GM19463 (cell line): ENCODE measurements around the gene RCOR1.
A peak's percentile ranks its signal among the peaks of the same experiment; 100 is the strongest.

Experiments used
- ATAC-seq: cut with Tn5 transposase; IDR thresholded peaks from one replicate; pipeline ENCODE4 v1.9.1; 2021; ENCODE audit warnings: mild to moderate bottlenecking, moderate library complexity; ENCODE audit not compliant: unreplicated experiment

RCOR1 gene

DNA sequence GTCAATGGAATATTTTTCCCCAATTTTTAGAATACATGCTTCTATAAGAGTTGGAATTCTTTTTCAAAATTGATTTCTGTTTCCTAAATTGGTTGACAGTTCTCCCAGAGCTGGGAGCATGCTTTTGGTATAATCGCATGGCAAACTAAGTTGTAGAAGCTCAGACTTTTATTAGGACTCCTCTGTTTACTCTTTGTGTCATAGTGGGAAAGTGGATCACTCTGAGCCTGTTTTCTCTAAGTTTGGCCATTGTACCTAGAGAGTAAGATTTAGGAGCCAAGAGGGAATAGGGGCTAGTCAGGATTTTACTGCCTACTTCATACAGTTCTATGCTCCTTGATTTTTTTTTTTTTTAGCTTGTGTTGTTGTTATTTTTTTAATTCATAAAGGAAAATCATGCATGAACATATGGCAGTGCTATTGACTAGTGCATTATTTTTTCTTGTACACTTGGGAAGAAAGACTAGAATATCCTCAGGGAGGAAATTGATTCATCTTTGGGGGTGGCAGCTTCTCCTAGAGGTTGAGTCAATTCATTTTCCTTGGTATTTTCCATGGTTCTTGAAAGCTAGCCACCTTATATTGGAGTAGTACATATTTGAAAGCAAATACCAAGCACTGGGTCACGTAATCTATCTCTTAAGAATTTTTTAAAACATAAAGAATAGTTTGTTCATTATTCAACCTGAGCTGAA is 107.1 kb downstream of the RCOR1 start:
- ATAC-seq: no peak

DNA sequence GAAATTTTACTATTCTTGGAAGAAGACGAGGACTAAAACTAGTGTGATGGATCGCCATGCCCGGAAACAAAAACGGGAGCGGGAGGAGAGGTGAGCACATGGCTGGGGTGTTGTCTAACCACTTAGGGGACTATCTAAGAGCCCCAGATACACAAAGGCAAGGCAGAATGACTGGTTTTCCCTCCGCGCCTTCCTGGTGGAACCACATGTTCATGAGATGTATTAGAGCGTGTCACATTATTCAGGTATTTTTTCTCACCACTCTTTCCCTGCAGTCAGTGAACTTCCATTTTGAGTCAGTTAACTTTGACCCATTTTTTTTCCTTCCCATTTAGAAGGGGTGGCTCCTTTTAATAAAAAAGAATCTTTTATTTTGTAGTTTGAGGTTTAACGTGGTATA is 116.0 kb downstream of the RCOR1 start:
- peak; percentile 39 for ATAC-seq

DNA sequence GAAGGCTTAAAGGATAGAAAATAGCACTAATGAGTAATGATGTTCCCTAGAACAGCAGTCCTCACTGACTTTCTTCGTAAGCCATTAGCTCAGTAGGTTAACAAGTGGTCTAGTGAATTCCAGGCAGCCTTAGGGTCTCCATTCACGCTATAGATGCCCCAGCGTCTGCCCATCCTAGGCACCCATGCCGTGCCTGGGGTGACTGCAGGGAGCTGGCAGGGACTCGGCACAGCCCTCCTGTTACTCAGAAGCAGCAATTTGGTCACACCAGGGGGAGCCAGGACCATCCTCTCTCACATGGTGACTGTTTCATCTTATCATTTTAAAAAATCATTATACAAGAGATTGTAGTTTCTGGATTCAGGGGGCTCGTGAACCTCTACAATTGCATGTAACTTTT is 118.8 kb downstream of the RCOR1 start:
- ATAC-seq: no peak

DNA sequence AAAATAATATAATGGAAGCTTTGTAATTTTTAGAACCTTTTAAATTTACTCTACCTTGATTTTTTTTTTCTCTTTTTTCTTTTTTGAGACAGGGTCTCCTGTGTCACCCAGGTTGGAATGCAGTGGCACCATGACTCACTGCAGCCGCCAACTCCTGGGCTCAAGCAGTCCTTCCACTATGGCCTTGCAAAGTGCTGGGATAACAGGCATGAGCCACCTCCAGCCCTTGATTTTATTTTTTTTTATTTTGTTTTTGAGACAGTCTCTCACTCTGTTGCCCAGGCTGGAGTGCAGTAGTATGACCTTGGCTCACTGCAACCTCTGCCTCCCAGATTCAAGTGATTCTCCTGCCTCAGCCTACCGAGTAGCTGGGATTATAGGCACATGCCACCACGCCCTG is 119.5 kb downstream of the RCOR1 start:
- ATAC-seq: no peak

DNA sequence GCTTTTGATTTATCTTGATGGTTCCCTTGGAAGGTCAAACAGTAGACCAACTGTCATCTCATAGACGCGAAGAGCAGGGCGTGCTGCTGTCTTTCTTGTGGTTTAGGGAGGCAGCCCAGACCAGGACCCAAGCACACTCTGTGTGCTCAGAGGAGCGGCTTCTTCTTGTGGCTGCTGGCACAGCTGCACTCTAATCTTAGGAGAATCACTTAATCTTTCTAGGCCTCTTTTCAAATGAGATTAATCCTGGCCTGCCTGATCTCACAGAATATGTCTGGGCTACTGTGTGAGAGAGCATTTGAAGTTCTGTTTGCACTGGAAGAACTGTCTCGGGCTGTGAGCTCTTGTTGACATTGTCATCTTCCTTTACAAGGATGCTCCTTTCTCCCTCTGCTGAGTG is 124.8 kb downstream of the RCOR1 start:
- no peak for ATAC-seq

DNA sequence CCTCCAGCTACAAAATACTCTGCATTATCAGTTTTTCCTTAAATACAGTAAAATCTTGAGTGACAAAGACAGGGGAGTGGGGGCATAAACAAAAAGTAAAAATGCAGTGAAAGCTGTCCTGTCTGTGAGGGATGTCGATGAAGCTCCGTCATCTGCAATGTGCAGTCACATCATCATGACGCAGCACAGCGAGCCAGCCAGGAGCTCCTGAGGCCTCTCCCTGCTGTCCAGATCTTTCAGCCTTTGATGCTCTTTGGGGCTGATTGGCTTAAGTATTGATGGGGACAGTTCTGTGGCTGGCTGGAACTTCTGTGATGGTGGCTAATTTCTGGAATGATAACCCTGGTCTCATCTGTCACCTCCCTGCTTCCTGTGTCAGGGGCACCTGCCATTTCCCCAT is 130.2 kb downstream of the RCOR1 start:
- ATAC-seq: no peak

DNA sequence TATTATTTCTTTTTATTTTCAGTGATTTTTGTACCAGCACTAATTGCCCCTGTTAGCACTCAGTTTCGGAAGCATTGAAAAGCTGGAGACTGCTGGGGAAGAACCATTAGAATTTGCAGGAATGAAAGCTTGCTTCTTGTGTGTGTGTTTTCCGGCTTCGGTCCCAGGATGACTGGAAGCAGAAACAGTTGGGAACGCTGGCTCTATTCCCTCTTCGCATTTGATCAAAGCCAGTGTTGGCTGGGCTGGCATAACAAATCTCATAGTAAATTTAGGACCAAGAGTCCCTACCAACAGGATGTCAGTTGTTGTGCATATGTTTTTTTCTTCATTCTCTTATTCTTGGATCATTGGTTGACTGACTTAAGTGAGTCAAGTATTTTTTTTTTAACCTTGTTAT is 131.2 kb downstream of the RCOR1 start:
- ATAC-seq: no peak

DNA sequence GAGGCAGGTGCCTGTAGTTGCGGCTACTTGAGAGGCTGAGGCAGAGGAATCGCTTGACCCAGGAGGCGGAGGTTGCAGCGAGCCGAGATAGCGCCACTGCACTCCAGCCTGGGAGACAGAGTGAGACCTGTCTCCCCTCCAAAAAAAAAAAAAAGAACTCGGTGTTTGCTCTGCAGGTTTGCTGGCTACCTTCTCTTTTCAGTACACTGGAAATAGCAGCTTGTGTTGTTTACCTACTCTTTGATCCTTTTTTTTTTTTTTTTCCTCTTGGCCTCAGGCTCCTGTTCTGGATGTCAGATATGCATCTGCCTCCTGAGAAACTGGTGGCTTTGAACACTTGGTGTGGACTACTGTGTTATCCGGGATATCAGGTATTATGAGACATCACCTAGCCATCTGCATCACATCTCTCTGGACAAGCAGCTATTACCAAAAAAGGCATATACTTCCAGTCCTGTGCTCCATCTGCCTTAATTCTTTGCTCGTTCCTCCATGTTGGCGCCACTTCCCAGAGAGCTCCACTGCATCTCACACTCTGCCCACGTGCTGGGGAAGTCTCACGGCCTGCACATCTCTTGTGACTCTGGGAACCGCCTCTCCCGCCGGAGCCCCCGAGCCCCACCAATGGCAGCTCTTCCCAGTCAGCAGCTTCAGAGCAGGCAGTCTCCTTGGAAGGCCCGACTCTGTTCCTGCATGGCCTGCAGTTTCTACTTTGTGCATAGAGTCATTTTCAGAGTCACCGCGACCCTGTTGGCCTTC is 133.9 kb downstream of the RCOR1 start:
- no peak for ATAC-seq

DNA sequence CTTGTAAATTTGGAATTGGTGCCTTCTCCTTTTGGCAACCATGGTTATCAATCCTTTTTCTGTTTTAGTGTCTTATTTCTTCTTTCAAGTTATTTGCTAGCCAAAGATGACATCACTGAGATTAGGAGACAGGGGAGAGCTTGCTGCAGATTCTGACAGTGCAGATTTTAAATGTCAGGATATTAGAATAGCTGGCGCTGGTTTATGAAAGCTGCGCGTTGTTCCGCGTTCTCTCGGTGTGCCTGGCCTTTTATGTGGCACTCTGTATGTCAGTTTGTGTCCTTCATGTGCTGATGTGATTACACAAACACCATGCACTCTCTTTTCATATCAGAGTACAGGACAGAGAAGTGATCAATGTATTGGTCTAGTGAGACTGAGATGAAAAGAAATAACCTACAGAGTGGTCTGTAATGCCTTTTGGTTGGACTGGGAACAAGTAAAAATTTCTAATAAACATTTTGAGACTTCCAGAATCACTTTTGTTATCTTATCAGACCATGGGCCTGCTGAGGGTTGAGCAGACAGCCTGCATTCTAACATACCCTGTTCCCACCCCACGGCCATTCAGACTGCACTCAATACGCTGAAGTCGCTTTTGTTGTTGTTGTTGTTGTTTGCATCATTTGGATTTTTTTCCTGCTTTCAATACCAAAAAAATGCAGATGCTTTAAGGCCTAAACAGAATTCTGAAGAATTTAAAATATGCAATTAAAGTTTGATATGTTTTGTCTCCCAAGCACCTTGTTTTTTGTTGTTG is 135.1 kb downstream of the RCOR1 start:
- no peak for ATAC-seq

DNA sequence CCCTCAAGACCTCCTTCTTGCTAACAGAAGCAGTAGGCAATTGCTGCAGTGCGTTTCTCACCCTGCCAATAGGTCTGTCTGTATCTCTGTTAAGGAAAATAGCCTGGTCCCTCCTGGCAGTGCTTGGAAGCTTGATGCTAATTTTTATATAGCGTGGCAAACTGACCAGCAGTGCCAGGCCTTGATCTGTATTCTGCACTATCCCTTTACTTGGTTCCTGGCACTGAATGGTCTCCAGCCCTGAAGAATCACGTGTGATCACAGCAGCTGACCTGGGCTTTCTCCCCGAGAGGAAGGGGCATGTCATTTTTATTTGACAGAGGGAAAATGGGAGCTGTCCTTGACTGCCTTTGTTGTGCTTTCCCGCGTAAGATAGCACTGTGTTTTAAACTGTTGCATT is 136.1 kb downstream of the RCOR1 start:
- no peak for ATAC-seq

DNA sequence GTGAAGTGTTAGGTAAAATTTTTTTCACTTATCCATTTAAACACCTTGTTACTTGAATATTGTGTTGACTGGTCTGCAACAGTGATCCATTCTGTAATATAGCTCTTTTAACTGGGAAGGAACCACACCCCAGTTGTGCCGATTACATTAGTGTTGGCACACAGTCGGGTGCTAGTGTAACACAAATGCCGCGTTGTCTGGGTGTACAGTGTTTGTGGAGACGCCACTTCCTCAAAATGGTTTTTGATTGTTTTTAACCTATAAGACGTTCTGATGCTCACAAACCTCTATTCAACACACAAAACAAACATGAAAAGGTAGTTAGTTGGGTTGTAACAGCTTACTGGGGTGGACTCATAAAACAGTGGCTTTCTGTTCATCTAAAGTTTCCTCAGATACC is 136.8 kb downstream of the RCOR1 start:
- no peak for ATAC-seq

DNA sequence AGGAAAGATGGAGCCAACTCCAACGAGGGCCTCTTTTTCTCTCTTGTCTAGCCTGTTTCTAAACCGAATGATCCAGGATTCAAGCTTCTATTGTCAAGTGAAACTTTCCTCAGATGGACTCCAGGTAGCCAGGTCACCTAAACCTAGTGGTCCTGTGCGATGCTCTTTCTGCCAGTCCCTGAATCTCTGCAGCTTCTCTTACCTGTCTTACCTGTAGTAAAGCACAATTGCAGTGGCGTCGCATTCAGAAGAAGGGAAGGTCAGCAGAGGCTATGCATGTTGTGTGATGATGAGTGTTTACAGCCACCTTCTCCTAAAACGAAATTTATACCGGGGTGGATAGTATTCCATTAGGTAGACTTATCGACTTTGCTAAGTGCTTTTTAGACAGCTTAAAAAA is 137.4 kb downstream of the RCOR1 start:
- ATAC-seq: no peak

DNA sequence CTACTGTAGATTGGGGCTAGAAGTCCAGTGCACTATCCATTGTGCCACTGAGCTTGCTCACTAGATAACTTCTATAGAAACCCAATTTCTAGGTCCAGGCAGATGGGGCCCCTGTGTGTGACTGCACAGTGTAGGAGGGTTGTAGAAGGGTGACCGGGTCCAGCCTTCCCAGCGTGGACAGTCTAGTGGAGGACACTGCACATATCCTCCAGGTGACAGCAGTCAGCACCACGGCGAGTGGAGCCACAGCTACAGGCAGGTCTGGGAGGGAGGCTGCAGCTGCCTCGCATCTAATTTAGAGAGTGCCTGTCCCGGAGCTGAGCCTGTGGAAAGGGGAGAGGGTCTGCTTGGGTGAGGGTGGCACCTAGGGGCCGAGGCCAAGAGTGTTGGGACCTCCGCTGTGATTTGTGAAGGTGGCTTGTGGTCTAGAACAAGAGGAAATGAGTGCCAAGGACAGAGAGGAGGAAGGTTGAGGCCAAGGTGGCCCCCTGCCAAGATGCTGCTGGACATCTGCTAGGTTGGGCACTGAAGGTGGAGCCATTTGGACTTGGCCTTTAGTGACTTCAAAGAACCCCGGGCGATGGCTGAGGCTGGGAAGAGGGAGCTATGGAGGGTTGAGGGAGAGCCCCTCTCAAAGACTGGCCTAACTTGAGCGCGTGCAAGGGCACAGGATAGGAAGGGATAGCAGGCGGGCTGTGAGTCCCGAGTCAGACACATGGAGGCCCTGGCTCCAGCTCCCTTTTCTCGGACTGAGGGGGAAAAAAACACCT is 138.8 kb downstream of the RCOR1 start:
- ATAC-seq: no peak

DNA sequence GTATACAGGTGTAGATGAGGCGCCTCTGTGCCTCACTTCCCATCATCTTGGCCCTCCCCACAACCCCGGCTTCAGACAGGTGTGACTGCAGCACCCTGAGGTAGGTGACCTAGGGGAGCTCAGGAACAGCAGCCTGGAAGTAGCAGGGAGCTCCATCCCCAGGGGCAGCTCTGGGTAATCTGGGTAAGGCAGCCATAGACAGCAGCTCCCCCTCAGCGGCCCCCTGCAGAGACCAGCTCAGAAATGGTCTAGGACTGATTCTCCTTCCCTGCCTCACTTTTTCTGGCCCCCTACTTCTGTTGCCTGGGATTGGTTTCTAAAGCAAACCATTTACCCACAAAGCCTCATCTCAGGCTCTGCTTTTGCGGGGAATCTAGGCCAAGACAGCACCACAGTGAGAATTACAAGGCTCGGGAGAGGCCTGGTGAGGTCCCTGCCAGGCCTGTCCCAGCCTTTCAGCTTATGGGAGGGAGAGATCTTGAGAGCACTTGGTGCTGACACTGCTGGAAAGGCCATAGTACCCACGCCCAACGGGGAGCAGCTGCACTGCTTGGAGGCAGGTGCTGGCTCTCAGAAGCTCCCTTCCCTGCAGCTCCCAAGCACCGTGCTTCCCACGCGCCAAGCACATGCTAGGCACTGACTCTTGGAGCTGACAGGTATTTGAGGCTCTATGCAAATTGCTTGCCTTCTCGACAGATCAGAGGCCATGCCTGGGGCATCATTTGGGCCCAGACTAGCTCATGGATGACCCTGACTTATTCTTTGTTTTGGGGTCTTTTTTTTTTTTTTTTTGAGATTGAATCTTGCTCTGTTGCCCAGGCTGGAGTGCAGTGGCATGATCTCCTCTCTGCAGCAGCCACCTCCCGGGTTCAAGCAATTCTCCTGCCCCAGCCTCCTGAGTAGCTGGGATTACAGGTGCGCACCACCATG is 139.7 kb downstream of the RCOR1 start:
- ATAC-seq: no peak

DNA sequence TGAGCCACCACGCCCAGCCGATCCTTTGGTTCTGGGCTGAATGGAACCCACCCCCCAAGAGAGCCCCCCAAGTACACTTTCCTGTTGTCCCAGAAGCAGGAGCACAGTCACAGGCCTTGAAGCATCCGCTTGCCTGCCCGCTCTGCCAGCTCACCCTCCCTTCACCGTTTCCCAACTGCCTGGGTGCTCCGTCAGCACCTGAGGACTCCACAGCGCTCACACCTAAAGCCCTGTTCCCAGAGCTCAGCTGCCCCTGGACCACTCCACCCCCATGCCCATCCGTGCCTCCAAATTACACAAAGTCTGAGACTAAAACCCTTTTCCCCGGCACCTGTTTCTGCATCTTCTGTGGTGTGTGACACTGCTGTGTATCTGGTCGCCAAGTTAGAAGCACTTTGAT is 140.5 kb downstream of the RCOR1 start:
- ATAC-seq: no peak

DNA sequence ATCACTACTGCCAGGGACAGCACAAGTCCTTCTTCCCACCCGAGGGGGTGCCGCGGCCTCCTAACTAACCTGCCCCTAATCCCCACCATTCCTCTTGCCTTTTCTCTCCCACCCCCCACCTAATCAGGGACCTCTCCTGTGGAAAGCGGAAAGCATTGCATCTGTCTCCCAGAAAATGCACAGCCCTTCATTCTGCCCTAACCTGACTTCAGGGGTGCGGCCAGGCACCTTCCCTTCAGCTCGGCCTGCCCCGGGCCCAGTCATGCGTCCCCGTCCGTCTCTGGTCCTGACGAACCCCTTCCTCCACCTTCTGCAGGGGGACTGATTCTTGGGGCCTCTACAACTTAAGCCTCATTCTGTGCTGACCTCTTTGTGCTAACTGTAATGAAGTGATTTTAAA is 140.9 kb downstream of the RCOR1 start:
- ATAC-seq: no peak

DNA sequence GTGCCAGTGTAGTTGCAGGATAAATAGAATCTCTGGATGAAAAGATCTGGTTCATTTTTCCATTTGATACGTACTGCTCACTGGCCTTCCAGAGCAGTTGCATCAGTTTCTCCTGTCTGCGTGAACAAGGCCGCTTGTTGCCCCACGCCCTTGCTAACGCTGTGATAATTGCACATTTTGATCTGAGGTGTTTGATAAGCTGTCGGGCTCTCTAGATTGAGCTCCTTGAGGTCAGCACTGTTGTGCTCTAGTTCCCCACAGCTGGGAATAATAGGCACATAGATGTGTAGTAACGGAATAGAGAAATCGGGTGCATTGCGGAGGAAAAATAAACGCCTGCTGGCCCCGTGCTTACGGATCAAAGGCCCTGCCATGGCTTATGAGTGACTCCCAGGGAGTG is 142.0 kb downstream of the RCOR1 start:
- no peak for ATAC-seq

DNA sequence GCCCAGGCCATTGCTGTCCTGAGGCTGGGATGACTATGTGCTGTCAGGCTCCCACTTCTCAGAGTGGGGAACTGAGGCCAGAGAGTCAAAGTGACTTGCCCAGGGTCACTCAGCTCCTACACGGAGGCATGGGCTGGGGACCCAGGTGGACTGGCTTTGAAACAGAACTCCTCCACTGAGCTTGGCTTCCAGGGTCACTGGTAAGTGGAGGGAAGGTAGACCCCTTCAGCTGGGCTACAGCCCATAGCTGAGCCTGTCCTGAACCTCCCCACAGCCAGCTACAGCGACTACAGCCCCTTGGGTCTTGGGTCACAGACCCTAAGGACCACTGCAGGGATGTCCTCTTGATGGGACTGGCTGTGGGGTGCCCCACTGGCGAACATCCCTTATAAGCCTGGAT is 144.5 kb downstream of the RCOR1 start:
- no peak for ATAC-seq

DNA sequence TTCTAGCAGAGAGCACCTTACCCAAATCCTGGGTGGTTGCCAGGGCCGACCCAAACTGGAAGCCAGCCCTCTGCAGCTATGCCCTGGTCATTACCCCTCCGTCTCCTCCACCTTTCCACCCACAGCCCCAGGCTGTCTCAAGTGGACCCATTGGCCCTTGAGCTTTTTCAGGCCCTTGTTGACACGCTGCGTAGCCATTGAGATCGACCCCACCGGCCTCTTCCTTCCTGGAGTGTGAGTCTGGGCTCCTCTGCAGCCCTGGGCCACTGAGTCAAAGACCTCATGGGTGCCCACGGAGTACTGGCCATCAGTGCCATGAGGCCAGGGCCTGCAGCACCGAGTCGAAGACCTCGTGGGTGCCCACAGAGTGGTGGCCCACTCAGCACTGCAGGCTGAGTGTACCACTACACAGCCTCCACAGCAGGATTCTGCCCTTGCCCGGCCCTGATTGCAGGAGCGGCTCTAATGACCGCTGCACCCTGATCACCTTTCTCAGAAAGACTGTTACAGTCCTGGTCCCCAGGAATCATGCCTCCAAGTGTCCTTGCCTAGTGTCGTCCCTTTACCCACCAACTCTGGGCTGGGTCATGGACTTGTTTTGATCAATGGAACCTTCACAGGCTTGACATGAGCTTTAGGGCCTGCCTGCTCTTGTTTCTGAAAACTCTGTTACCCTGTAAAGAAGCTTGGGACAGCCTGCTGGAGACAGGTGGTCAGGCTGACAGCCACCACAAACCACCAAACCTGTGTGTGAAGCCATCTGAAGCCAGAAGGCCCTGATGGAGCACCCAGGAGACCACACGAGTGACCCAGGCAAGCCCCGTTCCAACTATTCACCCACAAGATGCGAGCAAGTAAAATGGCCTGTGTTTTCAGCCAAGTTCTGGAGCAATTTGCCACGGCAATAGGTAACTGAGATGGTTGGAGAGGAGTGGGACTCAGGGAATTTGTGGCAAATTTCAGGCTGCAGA is 145.2 kb downstream of the RCOR1 start:
- no peak for ATAC-seq
